DMS53 treated with DMSO at 0.1 percent for 48 hours (cell line): ENCODE results near the gene MYO18B.

Experiments
- DNase-seq: peaks from one replicate; lab custom pipeline; 2025; ENCODE audit not compliant: unreplicated experiment; lab: John Stamatoyannopoulos, UW

Gene MYO18B

DNA sequence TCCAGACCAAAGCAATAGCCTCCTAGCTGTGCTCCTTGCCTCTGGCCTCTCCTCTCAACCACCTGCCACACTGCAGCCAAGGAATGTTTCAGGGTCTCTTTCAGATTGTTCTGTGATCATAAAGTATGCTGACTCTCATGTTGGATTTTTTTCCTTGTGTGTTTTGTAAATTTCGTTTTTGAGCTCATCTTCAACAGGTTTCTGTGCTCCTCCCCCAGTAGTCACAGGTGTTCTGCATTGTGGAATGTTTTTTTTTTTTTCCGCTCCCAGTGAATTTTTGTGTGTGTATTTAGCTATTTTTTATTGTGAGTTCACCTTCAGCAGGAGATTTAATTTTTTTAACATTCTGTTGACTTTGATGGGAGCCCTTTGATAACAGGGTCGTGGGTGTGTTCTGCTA, 153.7 kb downstream of the MYO18B start:
- DNase-seq: no peak

- DNase-seq: no peak
Observed at GRCh38 chr22:25896098-25896497, 154.1 kb downstream of the MYO18B start.

GRCh38 chr22:25896592-25896991, 154.6 kb downstream of the MYO18B start:
- no peak for DNase-seq

- DNase-seq: no peak
Observed at GRCh38 chr22:25898707-25899365, 156.8 kb downstream of the MYO18B start.

GRCh38 chr22:25899566-25899965, 157.6 kb downstream of the MYO18B start:
- no peak for DNase-seq

DNA sequence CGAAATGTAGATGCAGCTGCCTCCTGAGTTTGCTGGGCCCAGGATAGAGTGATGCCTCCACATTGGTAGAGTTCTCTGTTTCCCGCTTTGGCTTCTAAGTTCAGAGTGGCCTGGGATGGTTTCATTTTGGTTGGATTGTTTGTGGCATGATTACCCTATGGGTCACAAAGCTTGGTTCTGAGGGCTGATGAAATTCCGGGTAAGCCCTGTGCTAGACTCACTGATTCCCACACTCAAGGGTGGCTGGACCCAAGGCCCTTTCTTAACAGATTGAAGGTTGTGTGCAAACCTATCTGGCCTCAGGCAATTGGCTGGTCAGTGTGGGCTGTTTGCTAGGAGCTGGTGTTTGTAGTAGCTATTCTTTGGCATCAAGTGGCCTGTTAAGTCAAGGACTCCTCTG, 158.4 kb downstream of the MYO18B start:
- DNase-seq: no peak

GRCh38 chr22:25900880-25901279, 158.9 kb downstream of the MYO18B start:
- no peak for DNase-seq

GRCh38 chr22:25902402-25902801, 160.4 kb downstream of the MYO18B start:
- DNase-seq: no peak

- DNase-seq: no peak
Observed at GRCh38 chr22:25903294-25903693, 161.3 kb downstream of the MYO18B start.

DNA sequence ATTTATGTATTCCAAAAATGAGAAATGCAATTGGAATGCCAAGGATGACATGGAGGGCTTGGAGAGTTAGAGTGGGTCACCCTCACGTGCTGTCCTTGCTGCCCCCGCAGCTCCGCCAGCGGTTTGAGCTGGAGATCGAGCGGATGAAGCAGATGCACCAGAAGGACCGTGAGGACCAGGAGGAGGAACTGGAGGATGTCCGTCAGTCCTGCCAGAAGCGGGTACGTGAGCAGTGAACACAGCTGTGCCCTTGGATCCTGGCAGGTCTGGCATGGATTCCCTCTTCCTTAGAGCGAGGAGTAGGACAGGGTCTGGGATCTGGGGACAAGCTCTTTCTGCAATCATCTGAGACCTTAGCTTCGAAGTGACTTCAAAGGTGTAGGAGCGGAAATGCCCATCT, 166.2 kb downstream of the MYO18B start:
- DNase-seq: no peak

DNA sequence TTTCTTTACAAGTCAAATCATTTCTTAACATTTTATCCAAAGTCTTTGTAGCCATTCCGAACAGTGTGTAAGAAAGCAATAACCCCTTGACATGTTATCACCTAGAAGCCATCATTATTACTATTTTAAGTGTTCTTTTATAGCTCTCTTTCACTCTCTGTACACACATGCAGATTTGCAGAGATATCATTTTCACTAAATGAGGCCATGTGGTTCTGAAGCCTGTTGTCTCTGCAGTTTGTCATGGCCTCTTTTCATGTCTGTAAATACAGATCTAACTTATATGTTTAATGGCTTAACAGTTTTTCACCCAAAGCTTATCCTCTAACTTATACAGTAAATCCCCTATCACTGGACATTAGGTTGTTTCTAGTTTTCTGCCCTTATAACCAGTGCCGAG, 166.8 kb downstream of the MYO18B start:
- DNase-seq: no peak

- DNase-seq: no peak
Observed at GRCh38 chr22:25909614-25910387, 167.8 kb downstream of the MYO18B start.

- DNase-seq: no peak
Observed at GRCh38 chr22:25911243-25911972, 169.4 kb downstream of the MYO18B start.

GRCh38 chr22:25919452-25919851, 177.5 kb downstream of the MYO18B start:
- no peak for DNase-seq

DNA sequence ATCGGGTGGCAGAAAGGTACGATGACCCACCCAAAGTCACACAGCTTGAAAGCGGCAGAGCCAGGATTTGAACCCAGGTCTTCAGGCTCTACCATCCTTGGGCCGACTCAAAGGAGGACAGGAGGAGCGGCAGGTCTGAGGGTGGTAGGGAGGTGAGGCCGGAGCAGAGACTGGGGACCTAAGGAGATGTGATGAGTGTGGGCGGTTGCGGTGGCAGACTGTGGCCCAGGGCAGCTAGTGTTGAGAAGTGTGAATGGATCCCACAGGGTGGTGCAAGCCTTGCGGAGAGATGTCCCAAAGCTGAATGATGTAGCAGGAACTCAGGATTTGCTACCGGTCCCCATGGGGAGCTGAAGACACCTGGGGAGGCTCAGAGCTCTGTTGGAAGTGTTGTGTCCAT, 180.2 kb downstream of the MYO18B start:
- no peak for DNase-seq

GRCh38 chr22:25923914-25924313, 181.9 kb downstream of the MYO18B start:
- no peak for DNase-seq

- no peak for DNase-seq
Observed at GRCh38 chr22:25928038-25928437, 186.1 kb downstream of the MYO18B start.

GRCh38 chr22:25929321-25929878, 187.4 kb downstream of the MYO18B start:
- no peak for DNase-seq

DNA sequence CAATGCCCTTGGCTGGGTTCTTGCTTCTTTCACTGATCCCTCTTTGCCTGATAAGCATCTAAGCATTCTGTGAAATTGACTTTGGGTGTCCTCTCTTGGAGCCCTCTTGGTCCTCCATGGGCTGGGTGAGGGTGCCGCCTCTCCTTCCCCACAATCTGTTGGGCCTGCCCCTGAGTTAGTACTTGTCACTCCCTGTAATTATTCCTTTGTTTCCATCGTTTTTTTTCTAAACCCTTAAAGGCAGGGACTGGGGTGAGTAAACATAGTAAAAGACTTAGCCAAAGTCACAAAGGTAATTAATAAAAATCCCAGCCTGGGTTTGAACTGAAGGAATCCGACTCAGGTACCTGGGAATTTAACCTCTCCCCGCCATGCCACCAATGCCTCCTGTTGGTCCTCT, 188.1 kb downstream of the MYO18B start:
- DNase-seq: no peak

- DNase-seq: no peak
Observed at GRCh38 chr22:25930788-25931310, 188.9 kb downstream of the MYO18B start.

DNA sequence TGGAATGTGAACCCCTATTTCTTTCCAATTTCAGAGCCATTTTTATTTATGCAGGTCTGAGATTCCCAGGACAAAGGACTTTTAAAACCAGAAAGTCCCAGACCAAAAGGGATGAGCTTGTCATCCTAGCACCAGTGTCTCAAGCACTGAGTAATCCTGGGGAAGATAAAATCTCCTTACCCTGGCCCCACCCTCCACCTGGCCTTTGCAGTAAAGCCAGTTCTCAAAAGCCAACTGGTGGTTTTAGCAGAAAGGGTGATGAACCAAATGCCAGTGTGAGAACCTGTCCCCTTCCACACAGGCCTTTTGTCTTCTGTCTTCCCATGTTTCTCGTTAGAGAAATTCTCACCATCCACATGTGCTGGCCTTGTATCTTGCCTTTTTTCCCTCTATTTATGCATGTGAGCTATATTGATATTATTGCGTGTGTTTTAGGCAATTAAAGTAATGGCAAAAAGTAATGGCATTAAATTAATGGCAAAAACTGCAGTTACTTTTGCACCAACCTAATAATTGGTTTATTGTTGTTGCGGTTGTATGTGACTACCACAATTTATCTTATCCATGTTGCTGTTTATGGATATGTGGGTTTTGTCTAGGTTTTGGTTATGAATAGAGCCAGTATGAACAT, 191.3 kb downstream of the MYO18B start:
- DNase-seq: no peak
